SU-DHL-6 (cell line): ENCODE results near the gene PTPRJ.
A peak's percentile ranks its signal among the peaks of the same experiment; 100 is the strongest.

Experiments used
- H2AFZ ChIP-seq: fragments of 200-600 bp; sonication (generic); 2 replicates; pipeline ENCODE4 v1.6.1; 2014; ENCODE audit warnings: low read depth, mild to moderate bottlenecking, moderate library complexity, mixed read lengths, antibody characterized with exemption, low read length; ENCODE audit not compliant: severe bottlenecking
- H3F3A ChIP-seq: fragments of 200-600 bp; shearing (Covaris generic); 2 replicates; pipeline ENCODE4 v1.6.0; 2016; ENCODE audit warnings: antibody characterized with exemption, mild to moderate bottlenecking; ENCODE audit not compliant: insufficient read depth
- H3K27ac ChIP-seq: fragments of 200-600 bp; sonication (generic); 2 replicates; pipeline ENCODE4 v1.5.1; 2016; ENCODE audit warnings: low read depth, mild to moderate bottlenecking, low read length, moderate library complexity, mixed read lengths
- H3K27me3 ChIP-seq: fragments of 200-600 bp; sonication (generic), shearing (Covaris generic); 2 replicates; pipeline ENCODE4 v1.6.0; 2014; ENCODE audit warnings: mild to moderate bottlenecking, low read length
- H3K36me3 ChIP-seq: fragments of 200-600 bp; sonication (generic); 2 replicates; pipeline ENCODE4 v1.6.1; 2014; ENCODE audit warnings: mild to moderate bottlenecking, low read length, mixed read lengths
- H3K4me2 ChIP-seq: fragments of 300-600, 200-600 bp; shearing (Covaris generic), sonication (generic); 2 replicates; pipeline ENCODE4 v1.6.0; 2014; ENCODE audit warnings: low read length, low read depth, mild to moderate bottlenecking; ENCODE audit not compliant: poor library complexity, severe bottlenecking
- H3K4me3 ChIP-seq: fragments of 200-600 bp; sonication (generic); 2 replicates; pipeline ENCODE4 v1.5.1; 2014; ENCODE audit warnings: antibody characterized with exemption, low read length, mild to moderate bottlenecking, mixed read lengths; ENCODE audit not compliant: insufficient read depth, poor library complexity, severe bottlenecking
- H3K79me2 ChIP-seq: fragments of 200-600 bp; sonication (generic); 2 replicates; pipeline ENCODE4 v1.6.1; 2014; ENCODE audit warnings: mild to moderate bottlenecking, low read length, moderate library complexity; ENCODE audit not compliant: insufficient read depth
- H3K9ac ChIP-seq: fragments of 200-600 bp; sonication (generic); 2 replicates; pipeline ENCODE4 v1.7.0; 2014; ENCODE audit warnings: mild to moderate bottlenecking, low read length
- H3K9me2 ChIP-seq: fragments of 200-600 bp; sonication (generic); replicated peaks from 2 replicates; pipeline ENCODE4 v1.6.1; 2014; ENCODE audit warnings: low read length; ENCODE audit not compliant: insufficient read depth
- H3K9me3 ChIP-seq: fragments of 200-600 bp; sonication (generic); 2 replicates; pipeline ENCODE4 v1.6.1; 2014; ENCODE audit warnings: low read length, mixed read lengths; ENCODE audit not compliant: insufficient read depth
- H4K20me1 ChIP-seq: fragments of 200-600 bp; sonication (generic); 2 replicates; pipeline ENCODE4 v1.6.1; 2014; ENCODE audit warnings: low read depth, mild to moderate bottlenecking, antibody characterized with exemption, low read length, moderate library complexity, mixed read lengths
- EZH2phosphoT487 ChIP-seq: fragments of 200-600 bp; sonication (generic), shearing (Covaris generic); conservative IDR thresholded peaks from 2 replicates; pipeline ENCODE4 v1.6.1; 2018; ENCODE audit warnings: mild to moderate bottlenecking, antibody characterized with exemption, low read length, moderate library complexity, mixed read lengths
- TF ChIP-seq, protein P1 (sequence below): fragments of 200-600 bp; sonication (generic); IDR thresholded peaks from one replicate; pipeline ENCODE4 v1.5.1; 2017; ENCODE audit warnings: antibody characterized with exemption, mild to moderate bottlenecking, low read length, moderate library complexity; ENCODE audit not compliant: insufficient read depth, poor library complexity, severe bottlenecking

The PTPRJ gene

DNA sequence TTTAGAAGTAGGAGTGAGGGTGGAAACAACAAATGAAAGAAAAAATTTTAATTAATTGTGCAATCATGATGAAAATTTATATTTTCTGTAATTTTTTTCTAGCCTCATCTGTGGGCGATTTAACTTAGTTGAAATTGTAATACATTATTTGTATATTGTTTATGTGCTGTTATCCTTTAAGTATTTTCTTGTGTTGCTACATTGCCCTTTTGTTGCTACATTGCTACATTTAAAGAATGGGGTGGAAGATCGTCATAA, 130.1 kb downstream of the PTPRJ start:
- TF ChIP-seq EZH2phosphoT487, result no peak
- TF ChIP-seq, protein P1, sequence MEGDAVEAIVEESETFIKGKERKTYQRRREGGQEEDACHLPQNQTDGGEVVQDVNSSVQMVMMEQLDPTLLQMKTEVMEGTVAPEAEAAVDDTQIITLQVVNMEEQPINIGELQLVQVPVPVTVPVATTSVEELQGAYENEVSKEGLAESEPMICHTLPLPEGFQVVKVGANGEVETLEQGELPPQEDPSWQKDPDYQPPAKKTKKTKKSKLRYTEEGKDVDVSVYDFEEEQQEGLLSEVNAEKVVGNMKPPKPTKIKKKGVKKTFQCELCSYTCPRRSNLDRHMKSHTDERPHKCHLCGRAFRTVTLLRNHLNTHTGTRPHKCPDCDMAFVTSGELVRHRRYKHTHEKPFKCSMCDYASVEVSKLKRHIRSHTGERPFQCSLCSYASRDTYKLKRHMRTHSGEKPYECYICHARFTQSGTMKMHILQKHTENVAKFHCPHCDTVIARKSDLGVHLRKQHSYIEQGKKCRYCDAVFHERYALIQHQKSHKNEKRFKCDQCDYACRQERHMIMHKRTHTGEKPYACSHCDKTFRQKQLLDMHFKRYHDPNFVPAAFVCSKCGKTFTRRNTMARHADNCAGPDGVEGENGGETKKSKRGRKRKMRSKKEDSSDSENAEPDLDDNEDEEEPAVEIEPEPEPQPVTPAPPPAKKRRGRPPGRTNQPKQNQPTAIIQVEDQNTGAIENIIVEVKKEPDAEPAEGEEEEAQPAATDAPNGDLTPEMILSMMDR, result no peak
- Histone ChIP-seq H3K9me3 (peaks cover 11% of the 10 kb centered on the region; the same call in 1 of the 2 replicates), H3K4me3 (no peak overlapping the region), H3K79me2 (no peaks in the 10 kb centered on the region), H2AFZ (peak overlapping the region; percentile 59), H3K27ac (peak overlapping the region; percentile 67; the same call in 1 of the 2 replicates), H3K9me2 (no peaks in the 10 kb centered on the region), H3K4me2 (peak overlapping the region; percentile 61), H4K20me1 (no peaks in the 10 kb centered on the region), H3K27me3 (no peaks in the 10 kb centered on the region), H3F3A (peaks cover 17% of the 10 kb centered on the region), H3K36me3 (peaks cover 9% of the 10 kb centered on the region; the same call in 1 of the 2 replicates), H3K9ac (peak overlapping the region; percentile 35; the same call in 1 of the 2 replicates)

- peaks cover 11% of the 10 kb centered on the region; the same call in 1 of the 2 replicates for H3K9me3 ChIP-seq
- H3K9me2 ChIP-seq, result no peaks in the 10 kb centered on the region
- peaks cover 10% of the 10 kb centered on the region for H3F3A ChIP-seq
- H3K4me3 ChIP-seq, result no peak overlapping the region
- no peak overlapping the region for H3K9ac ChIP-seq
- H3K36me3 ChIP-seq, result peaks cover 9% of the 10 kb centered on the region; the same call in 1 of the 2 replicates
- TF ChIP-seq EZH2phosphoT487, result no peak
- TF ChIP-seq, protein P1, result no peak
- H3K27ac ChIP-seq, result no peak overlapping the region
- H4K20me1 ChIP-seq, result no peaks in the 10 kb centered on the region
- H3K27me3 ChIP-seq, result no peaks in the 10 kb centered on the region
- H3K4me2 ChIP-seq, result no peak overlapping the region
- H3K79me2 ChIP-seq, result no peaks in the 10 kb centered on the region
- H2AFZ ChIP-seq, result no peak overlapping the region
These were observed 131.5 kb downstream of the PTPRJ start for GRCh38 chr11:48111891-48112290.

- H3K79me2 ChIP-seq, result no peaks in the 10 kb centered on the region
These were observed 134.4 kb downstream of the PTPRJ start for GRCh38 chr11:48114740-48115139.

More at GRCh38 chr11:48114740-48115139, 134.4 kb downstream of the PTPRJ start:
- Histone ChIP-seq H3K36me3 (peaks cover 9% of the 10 kb centered on the region; the same call in 1 of the 2 replicates), H3K9me3 (peaks cover 11% of the 10 kb centered on the region; the same call in 1 of the 2 replicates), H4K20me1 (no peaks in the 10 kb centered on the region), H3K4me3 (no peak overlapping the region), H3K9ac (no peak overlapping the region), H3F3A (no peaks in the 10 kb centered on the region), H3K27me3 (no peaks in the 10 kb centered on the region), H3K9me2 (no peaks in the 10 kb centered on the region), H3K4me2 (no peak overlapping the region), H2AFZ (no peak overlapping the region), H3K27ac (no peak overlapping the region)
- TF ChIP-seq, protein P1, result no peak
- no peak for TF ChIP-seq EZH2phosphoT487
